PC-9 (cell line): ENCODE data around the gene ADAM17. TPM values are rescaled to one million over a fixed set of nuclear protein-coding genes. Genes with fewer than 3 reads are reported as not detected.

Source experiments
- BruUV-seq: library from RNA; stranded (reverse); fragments of 400-500 nt; replicated peaks from 2 replicates; lab custom pipeline; 2021; lab: Mats Ljungman, UMichigan
- CTCF ChIA-PET: fragments of 300-600 bp; sonication (Branson Sonifier 250); formaldehyde crosslinking; loops from one replicate; lab custom pipeline; 2022; ENCODE audit warnings: antibody characterized with exemption; lab: Charles Lee
- POLR2A ChIA-PET: fragments of 300-600 bp; sonication (Branson Sonifier 250); formaldehyde crosslinking; loops from one replicate; lab custom pipeline; 2022; ENCODE audit warnings: antibody characterized with exemption; ENCODE audit not compliant: unreplicated experiment; lab: Charles Lee
- DNase-seq, 2 experiments: peaks; one replicate each; pipeline versions ENCODE4 v3.0.0 to v3.0.0-alpha.2; 2015 to 2022; ENCODE audit warnings: mixed read lengths in 1 of 2
- H2AFZ ChIP-seq: fragments of 200-600 bp; sonication (generic); 2 replicates; pipeline ENCODE4 v1.8.1; 2017; ENCODE audit warnings: antibody characterized with exemption
- H3F3A ChIP-seq: fragments of 200-600 bp; sonication (generic); 2 replicates; pipeline ENCODE4 v1.8.1; 2017; ENCODE audit warnings: antibody characterized with exemption, mild to moderate bottlenecking, low read depth; ENCODE audit not compliant: insufficient read depth
- H3K27ac ChIP-seq: fragments of 200-600 bp; sonication (generic); 2 replicates; pipeline ENCODE4 v1.6.1; 2016; ENCODE audit warnings: mixed run types
- H3K27me3 ChIP-seq: fragments of 200-600 bp; sonication (generic); 2 replicates; pipeline ENCODE4 v1.6.1; 2016; ENCODE audit warnings: low read depth, mixed run types; ENCODE audit not compliant: insufficient read depth
- H3K36me3 ChIP-seq: fragments of 200-600 bp; sonication (generic); 2 replicates; pipeline ENCODE4 v1.6.1; 2016; ENCODE audit warnings: low read depth, mixed run types
- H3K4me1 ChIP-seq: fragments of 200-600 bp; sonication (generic); replicated peaks from 2 replicates; pipeline ENCODE4 v1.6.1; 2016; ENCODE audit warnings: mixed run types; ENCODE audit not compliant: insufficient read depth
- H3K4me2 ChIP-seq: fragments of 200-600 bp; sonication (generic); 2 replicates; pipeline ENCODE4 v1.6.1; 2017; ENCODE audit warnings: mixed run types
- H3K4me3 ChIP-seq: fragments of 200-600 bp; sonication (generic); 2 replicates; pipeline ENCODE4 v1.6.1; 2016; ENCODE audit warnings: mixed run types
- H3K79me2 ChIP-seq: fragments of 200-600 bp; sonication (generic); 2 replicates; pipeline ENCODE4 v1.6.1; 2017; ENCODE audit warnings: low read depth, mixed run types
- H3K9me2 ChIP-seq: fragments of 200-600 bp; sonication (generic); 2 replicates; pipeline ENCODE4 v1.8.1; 2017; ENCODE audit warnings: mild to moderate bottlenecking; ENCODE audit not compliant: insufficient read depth
- H3K9me3 ChIP-seq: fragments of 200-600 bp; sonication (generic); 2 replicates; pipeline ENCODE4 v1.8.1; 2016; ENCODE audit warnings: low read depth; ENCODE audit not compliant: insufficient read depth
- H4K20me1 ChIP-seq: fragments of 200-600 bp; sonication (generic); 2 replicates; pipeline ENCODE4 v1.8.1; 2017; ENCODE audit not compliant: insufficient read depth
- CTCF ChIP-seq: fragments of 200-600 bp; sonication (generic); conservative IDR thresholded peaks from 2 replicates; pipeline ENCODE4 v1.6.1; 2017; ENCODE audit warnings: mixed run types, antibody characterized with exemption, mild to moderate bottlenecking, moderate library complexity
- EZH2 ChIP-seq: fragments of 200-600 bp; sonication (generic); IDR thresholded peaks from 2 replicates; pipeline ENCODE4 v1.8.0; 2017; ENCODE audit warnings: antibody characterized with exemption, low read depth
- intact Hi-C: fragments of 100-400 bp; cut with micrococcal nuclease; formaldehyde crosslinking; loops from one replicate; pipeline ENCODE4 v1.10.0; 2022; ENCODE audit not compliant: unreplicated experiment
- total RNA-seq: library from RNA; stranded (reverse); gene quantifications from 2 replicates; pipeline ENCODE4 v1.2.3, GENCODE V29; 2021

ADAM17 gene
- total RNA-seq, 1 experiment from 2014 or later = 65.0 TPM

DNA sequence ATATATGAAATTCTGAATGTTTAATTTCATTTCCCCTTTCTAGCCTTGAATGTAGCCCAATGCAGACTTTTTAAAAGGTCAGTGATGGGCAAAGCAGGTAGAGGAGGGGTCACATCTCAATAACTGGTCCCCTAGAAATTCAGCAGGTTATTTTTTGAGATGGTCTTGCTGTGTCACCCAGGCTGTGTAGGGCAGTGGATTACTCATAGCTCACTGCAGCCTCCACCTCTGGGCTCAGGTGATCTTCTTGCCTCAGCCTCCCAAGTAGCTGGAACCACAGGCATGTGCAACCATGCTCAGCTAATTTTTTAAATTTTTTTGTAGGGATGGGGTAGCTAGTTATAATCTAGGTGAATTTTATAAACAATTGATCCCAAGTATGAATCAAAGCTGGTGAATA, 72.5 kb downstream of the ADAM17 start:
- intact Hi-C loops = no loop called here
- H4K20me1 ChIP-seq = peaks cover 12% of the 10 kb centered on the region
- BruUV-seq = no TSS peak

GRCh38 chr2:9480157-9480556, 75.5 kb downstream of the ADAM17 start:
- H3K9me2 ChIP-seq = no peaks in the 10 kb centered on the region
- H4K20me1 ChIP-seq = peaks cover 12% of the 10 kb centered on the region
- H3K9me3 ChIP-seq = no peaks in the 10 kb centered on the region
- no peak overlapping the region for H3K4me3 ChIP-seq
- H3F3A ChIP-seq = peaks cover 70% of the 10 kb centered on the region
- TF ChIP-seq EZH2 (no peak), CTCF (no peak)
- H3K4me2 ChIP-seq = no peak overlapping the region
- no peaks in the 10 kb centered on the region; the same call in 1 of the 2 replicates for H3K79me2 ChIP-seq
- POLR2A ChIA-PET = no interaction called here
- peaks cover 8% of the 10 kb centered on the region for H3K4me1 ChIP-seq
- CTCF ChIA-PET = no interaction called here
- no peak for DNase-seq
- intact Hi-C loops = no loop called here
- 0 out of 2 replicates have a peak overlapping the region, but pooled peaks have one; percentile 12 for H3K27ac ChIP-seq
- H3K36me3 ChIP-seq = peaks cover 24% of the 10 kb centered on the region; the same call in 1 of the 2 replicates
- no peak overlapping the region for H2AFZ ChIP-seq
- BruUV-seq = no TSS peak
- no peaks in the 10 kb centered on the region for H3K27me3 ChIP-seq

More for the DNA sequence above, 72.5 kb downstream of the ADAM17 start:
- Histone ChIP-seq H3K27me3 (no peaks in the 10 kb centered on the region), H3K4me3 (no peak overlapping the region), H3K27ac (peak overlapping the region; percentile 30; the same call in 1 of the 2 replicates), H3K36me3 (peaks cover 35% of the 10 kb centered on the region; the same call in 1 of the 2 replicates), H3K9me3 (no peaks in the 10 kb centered on the region), H2AFZ (no peak overlapping the region), H3K79me2 (no peaks in the 10 kb centered on the region), H3F3A (peaks cover 49% of the 10 kb centered on the region), H3K4me1 (no peaks in the 10 kb centered on the region), H3K9me2 (no peaks in the 10 kb centered on the region), H3K4me2 (no peak overlapping the region)
- TF ChIP-seq EZH2 = no peak
- no peak for TF ChIP-seq CTCF
- peak in 1 of 2 experiments; percentile 46 for DNase-seq
- ChIA-PET POLR2A (interaction anchor here (0.5 kb wide), 1 partner anchor 1199 kb away, joined by 16 read pairs; no protein-coding TSS in a partner anchor), CTCF (no interaction called here)

DNA sequence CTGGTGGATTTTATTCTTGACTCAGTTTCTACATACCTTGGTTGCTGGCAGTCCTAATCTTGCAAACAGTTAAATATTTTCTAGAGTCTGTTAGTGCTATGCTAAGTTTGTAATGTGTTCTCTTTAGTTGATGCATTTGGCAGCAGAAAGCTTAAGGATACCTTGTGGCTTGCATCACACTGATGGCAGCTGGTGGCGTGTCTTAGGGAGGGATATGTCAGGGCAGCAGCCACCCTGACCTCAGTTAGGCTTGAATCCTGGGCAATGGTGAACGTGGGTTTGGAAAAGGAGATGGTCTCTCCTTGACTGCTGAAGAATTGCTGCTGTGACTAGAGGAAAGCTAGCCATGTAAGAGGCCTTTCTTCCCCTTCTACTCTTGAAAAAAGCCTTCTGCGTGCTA, 77.1 kb downstream of the ADAM17 start:
- Histone ChIP-seq H3K9me3 (no peaks in the 10 kb centered on the region), H3F3A (peaks cover 68% of the 10 kb centered on the region), H3K9me2 (no peaks in the 10 kb centered on the region), H2AFZ (no peak overlapping the region), H3K4me1 (peaks cover 11% of the 10 kb centered on the region), H3K4me3 (no peak overlapping the region), H3K36me3 (peaks cover 12% of the 10 kb centered on the region; the same call in 1 of the 2 replicates), H3K79me2 (no peaks in the 10 kb centered on the region; the same call in 1 of the 2 replicates), H4K20me1 (peaks cover 9% of the 10 kb centered on the region), H3K27me3 (no peaks in the 10 kb centered on the region), H3K27ac (no peak overlapping the region), H3K4me2 (no peak overlapping the region)
- DNase-seq = no peak
- intact Hi-C loops = no loop called here
- TF ChIP-seq CTCF = no peak
- no peak for TF ChIP-seq EZH2
- ChIA-PET POLR2A (no interaction called here), CTCF (no interaction called here)
- BruUV-seq = no TSS peak
